T-helper 2 cell treated with Interferon-gamma antibody and Interleukin-4, amounts not matched to agents 100 ng/mL and 5 ng/mL, for 36 hours (primary cell): ENCODE measurements around the gene RTKN. TPM values are rescaled to one million over a fixed set of nuclear protein-coding genes. Genes with fewer than 3 reads are reported as not detected.

Experiments
- intact Hi-C: fragments of 100-400 bp; cut with micrococcal nuclease; formaldehyde crosslinking; loops from one replicate; pipeline ENCODE4 v1.15.1; 2023
- total RNA-seq: library from RNA; stranded (reverse); gene quantifications from 2 replicates; pipeline ENCODE4 v1.2.3, GENCODE V29; 2022

The RTKN gene
- total RNA-seq, 1 donor from 2014 or later, result 0.52 TPM

DNA sequence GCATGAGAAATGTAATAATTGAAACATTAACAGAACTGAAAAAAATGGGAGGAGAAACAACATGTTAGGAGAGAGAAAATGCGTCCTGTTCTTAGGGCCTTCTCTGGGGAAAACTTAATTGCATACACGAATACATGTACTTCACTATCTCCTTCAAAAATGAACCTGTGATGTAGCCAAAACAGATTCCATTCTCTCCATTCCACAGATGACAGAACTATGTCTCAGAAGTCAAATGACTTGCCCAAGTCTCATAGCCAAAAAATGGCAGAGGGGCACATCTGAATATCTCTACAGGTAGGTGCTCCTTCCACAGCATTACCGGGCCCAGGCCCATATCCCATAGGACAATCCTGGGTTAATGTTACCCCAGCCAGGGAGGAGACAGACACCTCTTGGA lies 57.7 kb downstream of the RTKN start:
- intact Hi-C loops, result no loop called here

DNA sequence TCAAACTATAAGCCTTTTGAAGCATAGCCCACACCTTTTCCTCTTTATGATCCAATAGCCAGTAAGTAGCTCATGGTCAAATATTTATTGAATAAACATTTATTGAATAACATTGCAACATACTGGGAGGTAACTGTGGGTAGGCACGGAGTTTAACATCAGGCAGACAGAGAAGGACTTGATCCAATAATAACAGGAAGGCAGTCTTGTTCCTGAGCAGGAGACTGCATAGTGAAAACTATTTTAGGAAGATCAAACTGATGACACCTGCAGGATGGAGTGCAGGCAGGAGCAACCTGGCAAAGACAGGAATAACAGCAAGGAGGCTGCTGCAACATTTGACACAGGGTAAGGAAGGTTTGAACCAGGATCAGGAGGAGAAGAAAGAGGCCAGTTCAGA lies 58.5 kb downstream of the RTKN start:
- intact Hi-C loops, result no loop called here

DNA sequence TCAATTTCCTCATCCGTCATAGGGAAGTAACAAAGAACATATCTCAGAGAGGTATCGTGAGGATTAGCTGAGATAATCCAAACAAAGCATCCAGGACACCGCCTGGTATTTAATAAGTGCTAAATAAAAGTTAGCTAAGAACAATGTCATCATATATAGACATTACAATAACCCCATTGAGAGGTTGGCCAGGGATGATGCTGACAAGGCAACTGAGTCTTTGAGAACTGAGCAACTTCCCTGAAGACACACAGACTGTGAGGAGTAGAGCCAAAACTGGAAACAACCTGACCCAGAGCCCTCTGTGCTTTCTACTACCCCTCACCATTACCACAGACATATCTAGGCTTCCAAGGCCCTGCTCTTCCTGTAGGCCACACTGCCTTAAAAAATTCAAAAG lies 60.0 kb downstream of the RTKN start:
- intact Hi-C loops, result no loop called here

DNA sequence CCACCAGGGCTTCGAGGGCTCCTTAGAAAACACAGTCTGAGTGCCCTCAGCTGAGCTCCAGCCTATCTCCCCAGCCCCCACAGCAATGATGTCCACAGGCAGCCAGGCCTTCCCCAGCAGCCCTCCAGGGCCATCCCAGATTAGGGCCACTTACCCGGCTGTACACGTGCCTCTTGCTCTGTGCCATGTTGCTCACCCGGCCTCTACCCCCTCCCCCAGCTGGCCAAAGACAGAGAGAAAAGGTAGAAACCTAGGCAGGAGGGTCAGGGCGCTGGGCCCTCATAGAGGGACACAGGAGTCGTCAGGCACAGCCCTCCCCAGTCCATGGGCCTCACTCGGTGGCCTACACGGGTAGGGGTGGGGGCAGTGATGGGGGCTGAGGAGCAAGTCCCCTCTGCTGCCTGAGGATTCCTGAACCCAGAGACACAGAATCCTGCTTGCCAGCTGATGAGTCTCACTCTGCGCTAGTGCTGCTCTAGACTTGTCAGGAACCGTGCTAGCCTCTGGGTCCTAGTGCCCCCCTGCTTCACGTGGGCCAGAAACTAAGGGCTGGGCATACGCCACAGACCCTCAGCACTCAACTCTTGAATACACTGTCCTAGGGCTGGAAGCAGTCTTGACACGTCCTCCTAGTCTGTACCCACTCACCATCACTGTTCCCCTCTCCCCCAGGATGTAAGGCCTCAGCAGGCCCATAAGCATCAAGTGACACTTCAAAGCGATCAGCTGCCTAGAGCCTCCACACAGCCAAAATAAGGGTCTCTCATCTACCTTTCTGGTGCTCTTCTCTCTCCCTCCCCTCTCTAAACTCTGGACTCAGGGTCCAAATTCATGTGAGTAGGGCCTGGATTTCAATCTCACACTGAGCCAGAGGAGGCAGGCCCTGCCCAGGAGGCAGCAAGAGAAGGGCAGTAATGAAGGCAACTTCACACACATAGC lies 61.6 kb downstream of the RTKN start, which contains the start of gene DCTN1:
DCTN1 (minus strand) TSS at position 461 of the 939 bp plus-strand sequence; CDS start at position 187, 274 bp downstream.
- intact Hi-C loops, result no loop called here

DNA sequence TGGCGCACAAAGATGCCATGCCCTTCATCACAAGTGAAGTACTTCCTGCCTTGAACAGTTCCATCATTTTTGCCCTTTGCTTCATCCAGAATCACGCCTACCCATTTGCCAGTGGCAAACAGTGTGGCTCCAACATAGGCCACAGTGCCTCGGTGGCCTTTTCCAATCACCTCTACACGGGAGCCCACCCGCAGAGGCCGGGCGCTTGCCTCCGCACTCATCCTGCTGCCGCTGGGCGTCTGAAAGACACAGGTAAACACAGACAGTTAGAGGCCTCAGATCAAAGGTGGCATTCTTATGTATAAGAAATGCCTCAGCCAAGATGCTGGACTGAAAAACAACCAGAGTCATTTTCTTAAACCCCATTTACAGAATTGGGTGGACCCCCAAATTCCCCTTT lies 63.7 kb downstream of the RTKN start:
- intact Hi-C loops, result no loop called here

DNA sequence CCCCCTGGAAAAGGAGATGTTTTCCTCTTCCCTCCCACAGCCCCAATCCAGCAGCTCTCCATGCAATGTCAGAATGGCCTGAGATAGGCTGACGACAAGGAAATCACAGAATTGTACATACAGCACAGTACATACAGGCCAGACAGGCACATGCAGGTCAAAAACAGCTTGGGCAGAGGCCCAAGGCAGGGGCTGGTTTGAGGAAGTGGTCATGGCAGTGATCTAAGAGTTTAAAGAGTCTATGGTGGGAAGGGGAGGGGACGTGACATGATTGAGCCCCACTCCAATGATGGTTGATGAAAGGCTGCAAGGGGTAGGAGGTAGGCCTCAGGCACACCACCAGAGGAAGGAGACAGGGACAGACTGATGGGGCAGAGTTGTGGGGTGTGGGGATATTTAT lies 65.9 kb downstream of the RTKN start:
- intact Hi-C loops, result no loop called here

Other genes starting within 250 kb of the RTKN start
- 159 and 173 TPM in 2 replicates for gene MTHFD2, start 243.3 kb downstream of the RTKN start, total RNA-seq
- 0.86 and 3.1 TPM in 2 replicates for gene SLC4A5, start 98.5 kb downstream of the RTKN start, total RNA-seq
- 105 and 110 TPM in 2 replicates for gene DCTN1, start 61.6 kb downstream of the RTKN start, total RNA-seq
- 1.0 and 1.5 TPM in 2 replicates for gene C2orf81, start 20.3 kb downstream of the RTKN start, total RNA-seq
- gene WDR54, start 20.2 kb downstream of the RTKN start, total RNA-seq, result 56.9 and 60.3 TPM in 2 replicates
- gene INO80B, start 13.2 kb upstream of the RTKN start, total RNA-seq, result 29.4 and 31.7 TPM in 2 replicates
- 46.8 and 47.6 TPM in 2 replicates for gene WBP1, start 16.5 kb upstream of the RTKN start, total RNA-seq
- 68.3 and 74.8 TPM in 2 replicates for gene MOGS, start 23.4 kb upstream of the RTKN start, total RNA-seq
- gene MRPL53, start 30.7 kb upstream of the RTKN start, total RNA-seq, result 105 TPM in 2 replicates
- 30.4 and 32.0 TPM in 2 replicates for gene CCDC142, start 41.1 kb upstream of the RTKN start, total RNA-seq
- gene TTC31, start 41.1 kb upstream of the RTKN start, total RNA-seq, result 43.4 and 43.9 TPM in 2 replicates
- 0.39 and 0.50 TPM in 2 replicates for gene LBX2, start 57.7 kb upstream of the RTKN start, total RNA-seq
- 31.2 and 32.8 TPM in 2 replicates for gene PCGF1, start 65.8 kb upstream of the RTKN start, total RNA-seq
- gene TLX2, start 72.5 kb upstream of the RTKN start, total RNA-seq, result 1.1 and 1.2 TPM in 2 replicates
- gene DQX1, start 84.3 kb upstream of the RTKN start, total RNA-seq, result 0.80 and 1.1 TPM in 2 replicates
- gene AUP1, start 87.8 kb upstream of the RTKN start, total RNA-seq, result 148 and 150 TPM in 2 replicates
- gene HTRA2, start 88.0 kb upstream of the RTKN start, total RNA-seq, result 48.1 and 49.7 TPM in 2 replicates
- 1.00 and 1.9 TPM in 2 replicates for gene LOXL3, start 112.0 kb upstream of the RTKN start, total RNA-seq
- 50.4 and 52.5 TPM in 2 replicates for gene DOK1, start 112.8 kb upstream of the RTKN start, total RNA-seq
- gene M1AP, start 206.4 kb upstream of the RTKN start, total RNA-seq, result 0.09 TPM in 1 of 2 replicates, not detected in the other
- gene SEMA4F, start 212.3 kb upstream of the RTKN start, total RNA-seq, result 4.4 and 5.9 TPM in 2 replicates